Measurements from ENCODE around the gene CD7. TPM values are rescaled to one million over a fixed set of nuclear protein-coding genes. Genes with fewer than 3 reads are reported as not detected.

Gene CD7
- polyA plus RNA-seq, 3 donors: 0.38 to 3.6 (median 0.42) TPM

- peaks cover 0 to 5% (median 3%) of the 10 kb centered on the region in 7 donors for H3K9me3 Mint-ChIP-seq
- 97% methylated on average over 20 of the region's 20 CpGs for WGBS (ENCODE audit: insufficient coverage)
- TF ChIP-seq, protein P1, sequence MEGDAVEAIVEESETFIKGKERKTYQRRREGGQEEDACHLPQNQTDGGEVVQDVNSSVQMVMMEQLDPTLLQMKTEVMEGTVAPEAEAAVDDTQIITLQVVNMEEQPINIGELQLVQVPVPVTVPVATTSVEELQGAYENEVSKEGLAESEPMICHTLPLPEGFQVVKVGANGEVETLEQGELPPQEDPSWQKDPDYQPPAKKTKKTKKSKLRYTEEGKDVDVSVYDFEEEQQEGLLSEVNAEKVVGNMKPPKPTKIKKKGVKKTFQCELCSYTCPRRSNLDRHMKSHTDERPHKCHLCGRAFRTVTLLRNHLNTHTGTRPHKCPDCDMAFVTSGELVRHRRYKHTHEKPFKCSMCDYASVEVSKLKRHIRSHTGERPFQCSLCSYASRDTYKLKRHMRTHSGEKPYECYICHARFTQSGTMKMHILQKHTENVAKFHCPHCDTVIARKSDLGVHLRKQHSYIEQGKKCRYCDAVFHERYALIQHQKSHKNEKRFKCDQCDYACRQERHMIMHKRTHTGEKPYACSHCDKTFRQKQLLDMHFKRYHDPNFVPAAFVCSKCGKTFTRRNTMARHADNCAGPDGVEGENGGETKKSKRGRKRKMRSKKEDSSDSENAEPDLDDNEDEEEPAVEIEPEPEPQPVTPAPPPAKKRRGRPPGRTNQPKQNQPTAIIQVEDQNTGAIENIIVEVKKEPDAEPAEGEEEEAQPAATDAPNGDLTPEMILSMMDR (IDR thresholded peaks at IDR 0.05): no peak
- Histone ChIP-seq H3K9me3 (replicated peaks in 1 of 2; ENCODE audit: control insufficient read depth in 1 of 2, insufficient read depth in 1 of 2, low read length in 2 of 2) (peaks cover 0 to 15% of the 10 kb centered on the region in 2 donors), H3K36me3 (replicated peaks in 1 of 2; ENCODE audit: control insufficient read depth in 1 of 2, insufficient read depth in 2 of 2, low read length in 2 of 2) (peaks cover 0 to 7% of the 10 kb centered on the region in 2 donors), H3K4me1 (ENCODE audit: control insufficient read depth in 1 of 2, insufficient read depth in 2 of 2, low read length in 2 of 2) (peaks cover 23 to 34% of the 10 kb centered on the region in 2 donors), H4K20me1 (ENCODE audit: insufficient read depth, low read length) (peaks cover 56% of the 10 kb centered on the region), H3K27ac (ENCODE audit: low read depth in 1 of 2, low read length in 2 of 2) (no peak overlapping the region), H3K4me3 (replicated peaks in 1 of 3; ENCODE audit: low read depth in 2 of 3, low read length in 3 of 3) (no peak overlapping the region), H3K79me2 (ENCODE audit: insufficient read depth, low read length) (no peaks in the 10 kb centered on the region), H2AFZ (ENCODE audit: insufficient read depth, low read depth, low read length, poor library complexity, severe bottlenecking) (no peak overlapping the region), H3K27me3 (ENCODE audit: control insufficient read depth in 2 of 2, insufficient read depth in 2 of 2, low read length in 2 of 2) (peaks cover 0 to 20% of the 10 kb centered on the region in 2 donors), H3K9ac (ENCODE audit: insufficient read depth, low read length, poor library complexity, severe bottlenecking) (no peak overlapping the region), H3K4me2 (replicated peaks; ENCODE audit: extremely low read depth, low read length, poor library complexity, severe bottlenecking) (no peak overlapping the region)
- peaks cover 28% of the 10 kb centered on the region for H3K4me1 Mint-ChIP-seq
- H3K27me3 Mint-ChIP-seq (ENCODE audit: low read depth in 3 of 3): peaks cover 17 to 51% (median 34%) of the 10 kb centered on the region in 3 donors
- intact Hi-C loops (cut with micrococcal nuclease): no loop called here
- H3K4me3 Mint-ChIP-seq: no peak overlapping the region
- H3K36me3 Mint-ChIP-seq: peaks cover 9 to 11% of the 10 kb centered on the region in 2 donors
- DNase-seq: no peak
- H3K27ac Mint-ChIP-seq: no peak overlapping the region
Measured at GRCh38 chr17:82318169-82318498, 726 bp upstream of the CD7 start.

GRCh38 chr17:82316651-82317393, 586 bp downstream of the CD7 start:
- Mint-ChIP-seq H3K36me3 (peaks cover 2 to 3% of the 10 kb centered on the region in 2 donors), H3K27ac (no peak overlapping the region), H3K27me3 (ENCODE audit: low read depth in 3 of 3) (peaks cover 17 to 45% (median 36%) of the 10 kb centered on the region in 3 donors), H3K9me3 (peaks cover 0 to 5% (median 3%) of the 10 kb centered on the region in 7 donors), H3K4me3 (peak overlapping the region; percentile 50 to 88), H3K4me1 (peaks cover 27% of the 10 kb centered on the region)
- Histone ChIP-seq H3K9me3 (replicated peaks in 1 of 2; ENCODE audit: control insufficient read depth in 1 of 2, insufficient read depth in 1 of 2, low read length in 2 of 2) (peaks cover 0 to 15% of the 10 kb centered on the region in 2 donors), H3K27ac (ENCODE audit: low read depth in 1 of 2, low read length in 2 of 2) (no peak overlapping the region), H3K27me3 (ENCODE audit: control insufficient read depth in 2 of 2, insufficient read depth in 2 of 2, low read length in 2 of 2) (peaks cover 0 to 20% of the 10 kb centered on the region in 2 donors), H3K36me3 (replicated peaks in 1 of 2; ENCODE audit: control insufficient read depth in 1 of 2, insufficient read depth in 2 of 2, low read length in 2 of 2) (peaks cover 0 to 3% of the 10 kb centered on the region in 2 donors), H4K20me1 (ENCODE audit: insufficient read depth, low read length) (peaks cover 43% of the 10 kb centered on the region), H3K4me2 (replicated peaks; ENCODE audit: extremely low read depth, low read length, poor library complexity, severe bottlenecking) (no peak overlapping the region), H3K4me1 (ENCODE audit: control insufficient read depth in 1 of 2, insufficient read depth in 2 of 2, low read length in 2 of 2) (peaks cover 23 to 34% of the 10 kb centered on the region in 2 donors), H3K79me2 (ENCODE audit: insufficient read depth, low read length) (no peaks in the 10 kb centered on the region), H3K9ac (ENCODE audit: insufficient read depth, low read length, poor library complexity, severe bottlenecking) (no peak overlapping the region), H3K4me3 (replicated peaks in 1 of 3; ENCODE audit: low read depth in 2 of 3, low read length in 3 of 3) (no peak overlapping the region), H2AFZ (ENCODE audit: insufficient read depth, low read depth, low read length, poor library complexity, severe bottlenecking) (no peak overlapping the region)
- 91% methylated on average over 23 of the region's 29 CpGs for WGBS (ENCODE audit: insufficient coverage)
- TF ChIP-seq, protein P1 (IDR thresholded peaks at IDR 0.05): no peak
- DNase-seq: no peak
- intact Hi-C loops (cut with micrococcal nuclease): no loop called here

Measured in CD14-positive monocyte (primary cell).